Fibroblast of peridontal ligament (primary cell): ENCODE measurements around the gene UNC119.
A peak's percentile ranks its signal among the peaks of the same experiment; 100 is the strongest.

Experiments used
- DNase-seq: peaks from one replicate; pipeline ENCODE4 v3.0.0-alpha.2; 2010; ENCODE audit errors: extremely low read depth

The UNC119 gene

DNA sequence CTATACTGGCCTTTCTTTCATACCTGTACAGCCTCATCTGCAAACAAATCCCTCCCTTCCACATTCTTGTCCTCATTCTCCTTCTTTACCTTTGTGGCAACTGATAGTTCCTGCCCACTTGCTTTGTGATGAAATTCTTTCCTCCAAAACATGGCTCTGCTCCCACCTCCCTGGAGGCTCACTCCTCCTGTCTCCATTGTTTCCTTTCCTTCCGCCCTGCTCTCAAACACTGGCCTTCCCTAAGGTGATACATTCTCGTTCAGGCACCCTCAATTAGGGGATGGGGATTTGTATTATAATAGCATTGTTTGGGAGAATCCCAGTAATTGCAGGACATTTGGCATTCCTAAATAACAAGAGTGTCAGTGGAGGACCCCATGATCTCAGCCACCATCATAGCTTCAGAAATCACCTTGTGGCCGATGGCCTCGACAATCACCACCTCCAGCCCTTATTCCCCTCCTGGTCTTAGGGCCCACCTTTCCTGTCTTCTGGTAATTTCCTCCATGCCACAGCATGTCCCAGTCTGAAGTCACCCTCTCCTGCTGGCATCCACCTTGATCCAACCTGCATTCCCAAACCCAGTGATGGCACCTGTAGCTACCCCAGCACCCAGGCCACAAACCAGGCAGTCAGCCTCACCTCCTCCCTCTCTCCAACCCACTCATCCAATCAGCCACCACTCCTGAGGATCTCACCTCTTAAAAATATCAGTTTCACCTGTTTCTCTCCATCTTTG lies 7.9 kb downstream of the UNC119 start:
- no peak for DNase-seq

DNA sequence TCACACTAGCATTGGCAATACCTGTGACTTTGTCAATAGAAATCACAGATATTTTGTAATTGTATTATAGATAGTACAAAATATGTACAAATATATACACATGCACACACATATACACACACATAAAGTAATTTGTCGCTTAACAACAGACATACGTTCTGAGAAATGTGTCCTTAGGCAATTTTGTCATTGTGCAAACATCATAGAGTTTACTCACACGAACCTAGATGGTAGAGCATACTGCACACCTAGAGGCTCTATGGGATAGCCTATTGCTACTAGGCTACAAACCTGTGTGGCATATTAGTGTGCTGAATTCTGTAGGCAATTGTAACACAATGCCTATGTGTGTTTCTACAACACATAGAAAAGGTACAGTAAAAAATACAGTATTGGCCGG lies 11.0 kb downstream of the UNC119 start:
- no peak for DNase-seq

DNA sequence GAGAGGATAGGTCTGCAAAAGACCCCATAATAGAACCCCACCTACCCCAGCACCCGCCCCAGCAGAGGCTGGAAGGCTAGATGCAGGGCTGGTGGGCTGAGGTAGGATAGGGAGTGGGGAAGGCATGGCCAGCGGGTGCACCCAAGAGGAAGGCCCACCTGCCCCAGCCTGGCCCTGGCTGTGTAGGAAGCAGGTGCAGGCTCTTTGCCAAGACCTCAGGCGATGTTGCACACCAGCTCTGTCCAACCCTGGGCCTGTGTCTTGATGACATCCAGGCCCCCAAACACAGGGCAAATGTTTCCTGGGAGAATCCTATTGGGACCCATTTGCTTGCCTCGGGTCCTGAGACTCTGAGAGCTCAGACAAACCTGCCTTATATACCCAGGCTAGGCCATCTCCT lies 12.2 kb downstream of the UNC119 start:
- DNase-seq: no peak

DNA sequence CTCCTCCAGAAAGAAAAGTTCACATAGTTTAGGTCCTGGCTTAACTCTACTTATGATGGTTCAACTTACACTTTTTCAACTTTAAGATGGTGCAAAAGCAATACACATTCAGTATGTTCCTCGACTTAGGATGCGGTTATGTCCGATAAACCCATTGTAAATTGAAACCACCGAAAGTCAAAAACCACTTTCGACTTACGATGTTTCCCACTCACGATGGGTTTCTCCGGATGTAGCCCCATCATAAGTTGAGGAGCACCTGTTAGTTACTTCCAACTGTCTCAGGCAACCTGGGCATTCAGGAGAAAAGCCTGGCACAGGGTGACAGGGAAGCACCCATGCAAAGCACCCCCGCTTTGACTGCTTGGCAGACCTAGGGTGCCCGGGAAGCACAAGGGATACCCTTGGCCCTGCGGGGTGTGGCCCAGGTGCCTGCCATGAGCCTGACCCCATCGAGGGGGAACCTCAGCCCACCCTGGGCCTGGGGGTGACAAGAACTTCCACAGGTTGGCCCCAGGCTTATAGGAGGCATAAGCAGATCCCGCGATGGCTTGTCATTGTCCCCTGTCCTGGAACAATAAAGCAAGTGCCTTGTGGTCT lies 14.0 kb downstream of the UNC119 start:
- no peak for DNase-seq

- DNase-seq: no peak
These were observed 15.2 kb downstream of the UNC119 start for GRCh38 chr17:28537219-28537610.

GRCh38 chr17:28536532-28537218 lies 15.7 kb downstream of the UNC119 start:
- DNase-seq: no peak

- no peak for DNase-seq
These were observed 17.6 kb downstream of the UNC119 start for GRCh38 chr17:28534740-28535375.

DNA sequence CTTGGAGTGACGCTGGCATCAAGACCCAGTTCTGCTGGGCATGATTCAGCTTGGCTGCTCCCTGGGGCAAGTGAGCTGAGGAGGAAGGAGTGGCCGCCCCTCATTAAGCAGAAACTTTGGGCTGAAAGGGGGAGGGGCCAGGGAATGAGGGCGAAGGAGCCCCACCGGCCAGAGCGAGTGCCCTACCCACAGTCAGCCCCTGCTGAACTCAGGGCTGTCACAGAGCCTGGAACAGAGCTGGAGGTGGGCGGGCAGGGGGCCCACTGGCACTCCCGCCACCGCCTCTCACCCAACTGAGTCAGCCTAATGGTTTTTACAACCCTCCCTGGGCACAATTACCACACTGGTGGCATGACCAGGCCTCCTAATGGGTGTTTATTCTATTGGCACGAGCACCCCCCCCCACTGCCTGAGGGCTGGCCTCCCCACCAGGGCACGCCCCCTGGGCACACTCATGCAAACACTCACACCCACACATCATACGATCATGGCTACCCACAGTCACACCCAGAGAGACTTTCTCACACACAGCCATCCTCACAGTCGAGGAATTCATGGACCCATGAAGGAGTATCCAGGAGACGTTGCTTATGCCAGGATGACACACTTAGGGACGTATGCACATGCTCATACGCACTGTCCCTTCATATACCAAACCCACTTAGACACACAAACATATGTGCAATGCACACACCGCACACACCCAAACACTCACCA lies 19.2 kb downstream of the UNC119 start:
- no peak for DNase-seq

GRCh38 chr17:28532050-28532960 lies 20.1 kb downstream of the UNC119 start:
- DNase-seq: no peak

DNA sequence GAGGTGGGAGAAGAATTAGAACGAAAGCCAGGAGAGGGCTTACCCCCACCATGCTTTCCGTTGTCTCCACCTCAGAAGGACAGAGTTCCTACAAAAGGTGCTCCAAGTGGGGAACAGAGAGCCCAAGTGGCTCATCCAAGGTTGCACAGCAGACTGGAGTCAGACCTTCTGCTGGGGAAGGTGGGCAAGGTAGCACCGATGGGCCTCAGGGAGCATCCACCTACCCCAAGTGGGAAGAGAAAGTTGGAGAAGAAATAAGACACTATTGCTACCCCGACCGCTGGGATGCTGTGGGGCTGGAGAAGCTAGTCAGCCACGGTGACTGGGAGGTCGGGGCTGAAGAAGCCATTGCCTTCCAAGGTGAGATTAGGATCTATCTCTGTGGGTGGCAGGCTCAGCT lies 21.5 kb downstream of the UNC119 start:
- no peak for DNase-seq

- no peak for DNase-seq
These were observed 22.2 kb downstream of the UNC119 start for GRCh38 chr17:28530250-28530649.

GRCh38 chr17:28529013-28529400 lies 23.4 kb downstream of the UNC119 start:
- no peak for DNase-seq

DNA sequence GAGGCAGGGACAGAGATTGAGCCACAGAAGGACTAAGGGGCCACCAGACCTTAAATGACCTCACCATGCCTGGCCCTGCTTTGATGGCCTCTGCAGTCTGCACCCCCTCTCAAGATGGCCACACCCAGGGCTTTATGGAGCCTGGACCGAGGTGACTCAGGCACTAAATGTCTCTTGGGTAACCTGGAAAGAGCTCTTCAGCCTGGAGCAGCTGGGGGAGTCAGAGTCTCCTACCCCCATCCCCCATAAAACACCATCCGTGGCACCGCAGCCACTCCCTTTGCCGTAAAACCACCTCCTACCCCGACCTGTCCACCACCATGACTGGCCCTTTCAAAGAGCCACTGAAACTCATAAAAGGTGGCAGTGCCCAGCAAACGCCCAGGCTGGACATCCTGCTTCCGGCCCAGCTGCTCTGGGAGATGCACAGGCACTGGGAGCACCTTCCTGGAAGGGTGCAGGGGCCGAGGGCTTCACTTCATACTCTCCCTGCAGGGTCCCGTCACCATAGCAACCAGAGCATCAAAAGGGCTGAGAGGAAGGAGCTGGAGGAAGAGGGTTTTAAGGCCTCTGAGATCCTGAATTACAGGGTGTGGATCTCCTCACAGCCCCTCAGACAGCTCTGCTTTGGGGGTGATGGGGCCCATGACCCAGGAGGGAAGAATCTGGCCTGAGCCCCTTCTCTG lies 24.0 kb downstream of the UNC119 start:
- no peak for DNase-seq

GRCh38 chr17:28527859-28528258 lies 24.6 kb downstream of the UNC119 start:
- no peak for DNase-seq

DNA sequence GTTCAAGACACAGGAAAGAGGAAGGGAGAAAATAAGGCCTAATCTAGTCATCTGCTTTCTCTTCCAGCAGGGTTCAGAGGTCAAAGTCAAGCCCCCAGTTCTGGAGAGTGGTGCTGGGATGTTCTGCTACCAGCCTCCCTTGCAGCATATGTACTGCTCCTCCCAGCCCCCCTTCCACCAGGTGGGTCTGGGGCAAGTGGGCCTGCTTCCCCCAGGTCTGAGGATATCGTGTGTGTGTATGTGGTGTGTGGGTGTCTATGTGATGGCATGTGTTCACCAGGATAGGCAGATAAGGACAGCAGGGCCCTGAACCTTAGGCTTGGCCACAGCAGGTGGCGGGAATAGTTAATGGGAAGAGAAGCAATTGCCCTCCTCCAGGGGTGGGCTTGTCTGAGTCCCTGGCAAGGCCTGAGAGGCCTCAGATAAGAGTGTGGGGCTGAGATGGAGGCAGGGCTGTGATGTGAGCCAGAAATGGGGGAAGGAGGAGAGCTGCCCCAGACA lies 25.2 kb downstream of the UNC119 start:
- DNase-seq: no peak

DNA sequence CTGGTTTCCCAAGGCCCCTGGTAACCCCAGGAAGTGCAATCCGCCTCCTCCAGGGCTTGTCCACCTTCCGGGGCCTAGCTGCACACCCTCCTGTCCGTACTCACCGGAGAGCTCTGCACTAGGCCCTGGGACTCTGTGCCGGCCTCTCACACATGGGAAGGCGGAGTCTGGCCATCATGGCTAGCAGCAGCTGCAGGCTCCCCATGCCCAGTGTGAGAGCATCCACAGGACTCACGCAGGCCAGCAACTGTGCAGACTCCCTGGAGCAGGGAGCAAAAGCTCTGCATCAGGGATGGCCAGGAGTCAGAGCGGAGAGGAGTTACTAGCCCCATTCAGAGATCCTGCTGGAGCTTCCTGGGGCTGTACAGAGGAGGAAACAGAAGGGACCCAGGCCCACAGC lies 26.0 kb downstream of the UNC119 start:
- no peak for DNase-seq

DNA sequence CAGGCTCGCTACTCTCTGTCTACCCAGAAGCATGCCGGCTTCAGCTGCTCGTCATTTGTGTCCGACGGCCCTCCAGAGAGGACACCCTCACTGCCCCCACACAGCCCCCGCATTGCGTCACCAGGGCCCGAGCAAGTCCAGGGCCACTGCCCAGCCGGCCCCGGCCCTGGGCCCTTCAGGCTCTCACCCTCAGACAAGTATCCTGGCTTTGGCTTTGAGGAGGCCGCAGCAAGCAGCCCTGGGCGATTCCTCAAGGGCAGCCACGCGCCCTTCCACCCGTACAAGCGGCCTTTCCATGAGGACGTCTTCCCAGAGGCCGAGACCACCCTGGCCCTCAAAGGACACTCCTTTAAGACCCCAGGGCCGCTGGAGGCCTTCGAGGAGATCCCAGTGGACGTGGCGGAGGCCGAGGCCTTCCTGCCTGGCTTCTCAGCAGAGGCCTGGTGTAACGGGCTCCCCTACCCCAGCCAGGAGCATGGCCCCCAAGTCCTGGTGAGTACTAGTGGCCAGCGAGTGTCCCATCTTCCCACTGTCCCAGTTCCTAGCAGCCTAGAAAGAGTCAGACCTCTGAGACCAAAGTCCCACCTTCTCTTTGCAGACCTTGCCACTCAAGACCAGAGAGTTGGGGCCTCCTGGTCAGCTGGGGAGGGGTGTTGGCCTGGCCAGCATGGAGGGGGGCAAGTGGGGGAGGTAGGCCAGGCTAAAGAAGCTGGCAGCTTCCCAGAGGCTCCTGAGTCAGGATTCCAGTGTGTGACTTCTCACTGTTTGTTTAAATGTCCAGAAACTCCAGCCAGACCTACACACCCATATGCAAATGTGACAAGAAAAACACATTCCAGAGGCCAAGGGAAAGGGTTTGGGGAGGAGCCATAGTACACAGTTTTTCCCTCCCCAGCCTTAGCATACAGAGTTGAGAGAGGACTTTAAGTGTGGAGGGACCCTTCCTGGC lies 27.7 kb downstream of the UNC119 start:
- peak; percentile 55 for DNase-seq

DNA sequence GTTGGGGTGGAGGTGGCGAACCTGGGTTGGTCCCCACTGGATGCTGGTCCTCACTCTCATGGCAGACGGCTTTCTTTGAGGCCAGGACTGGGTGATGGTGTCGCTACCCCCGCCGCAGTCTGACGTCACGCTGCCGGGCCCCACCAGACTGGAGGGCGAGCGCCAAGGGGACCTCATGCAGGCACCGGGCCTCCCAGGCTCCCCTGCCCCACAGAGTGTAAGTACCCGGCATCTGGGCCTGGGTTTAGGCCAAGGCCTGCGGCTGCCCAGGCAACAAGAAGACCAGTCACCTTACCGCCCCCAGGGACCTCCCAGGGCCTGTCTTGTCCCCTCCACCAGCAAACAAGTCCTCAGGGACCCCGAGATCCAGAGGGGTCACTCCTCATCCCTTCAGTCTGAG lies 28.5 kb downstream of the UNC119 start:
- no peak for DNase-seq

- DNase-seq: no peak
These were observed 29.2 kb downstream of the UNC119 start for GRCh38 chr17:28523186-28523585.
